ENCODE measurements around the gene ANO9. TPM values are rescaled to one million over a fixed set of nuclear protein-coding genes. Genes with fewer than 3 reads are reported as not detected.

Gene ANO9
- total and polyA plus RNA-seq, 4 experiments from 2014 or later = 9.4 to 123 (median 67.8) TPM

GRCh38 chr11:488579-488978 is 46.8 kb upstream of the ANO9 start:
- H3K9me3 Mint-ChIP-seq = no peaks in the 10 kb centered on the region
- POLR2A ChIA-PET (ENCODE audit: partially characterized antibody) = interaction anchor here (1.0 kb wide), 1 partner anchor 18 kb away, joined by 3 read pairs; no protein-coding TSS in a partner anchor
- intact Hi-C loops (cut with micrococcal nuclease) = no loop called here
- no peak overlapping the region for H3K4me3 ChIP-seq (ENCODE audit: low read length in 2 of 2)
- H3K36me3 ChIP-seq (ENCODE audit: insufficient read depth, low read length) = no peaks in the 10 kb centered on the region
- peaks cover 0 to 6% of the 10 kb centered on the region in 2 donors for H3K36me3 Mint-ChIP-seq
- no peaks in the 10 kb centered on the region for H3K27me3 ChIP-seq (ENCODE audit: insufficient read depth, low read length)
- no peaks in the 10 kb centered on the region for H3K27me3 Mint-ChIP-seq
- CTCF ChIA-PET (ENCODE audit: partially characterized antibody) = interaction anchor here (0.7 kb wide), 1 partner anchor 30 kb away, joined by 3 read pairs; no protein-coding TSS in a partner anchor
- no peaks in the 10 kb centered on the region for H3K4me1 Mint-ChIP-seq
- no peaks in the 10 kb centered on the region for H3K4me1 ChIP-seq (ENCODE audit: insufficient read depth, low read length)
- no peak overlapping the region for H3K27ac ChIP-seq (ENCODE audit: low read depth, low read length)
- DNase-seq = no peak
- no peak overlapping the region for H3K4me3 Mint-ChIP-seq
- H3K9me3 ChIP-seq (ENCODE audit: control insufficient read depth in 1 of 2, low read length in 2 of 2) = no peaks in the 10 kb centered on the region
- no peak overlapping the region for H3K27ac Mint-ChIP-seq

- Mint-ChIP-seq H3K36me3 (peaks cover 0 to 6% of the 10 kb centered on the region in 2 donors), H3K27ac (no peak overlapping the region), H3K9me3 (no peaks in the 10 kb centered on the region), H3K27me3 (no peaks in the 10 kb centered on the region), H3K4me3 (no peak overlapping the region), H3K4me1 (no peaks in the 10 kb centered on the region)
- CTCF ChIA-PET (ENCODE audit: partially characterized antibody) = no interaction called here
- H3K27me3 ChIP-seq (ENCODE audit: insufficient read depth, low read length) = no peaks in the 10 kb centered on the region
- H3K27ac ChIP-seq (ENCODE audit: low read depth, low read length) = no peak overlapping the region
- intact Hi-C loops (cut with micrococcal nuclease) = no loop called here
- POLR2A ChIA-PET (ENCODE audit: partially characterized antibody) = no interaction called here
- H3K9me3 ChIP-seq (ENCODE audit: control insufficient read depth in 1 of 2, low read length in 2 of 2) = no peaks in the 10 kb centered on the region
- no peak for DNase-seq
- no peak overlapping the region for H3K4me3 ChIP-seq (ENCODE audit: low read length in 2 of 2)
- H3K4me1 ChIP-seq (ENCODE audit: insufficient read depth, low read length) = no peaks in the 10 kb centered on the region
- H3K36me3 ChIP-seq (ENCODE audit: insufficient read depth, low read length) = no peaks in the 10 kb centered on the region
Observed at GRCh38 chr11:488062-488461, 46.3 kb upstream of the ANO9 start.

GRCh38 chr11:487571-488021 is 45.8 kb upstream of the ANO9 start:
- no peaks in the 10 kb centered on the region for H3K4me1 Mint-ChIP-seq
- POLR2A ChIA-PET (ENCODE audit: partially characterized antibody) = no interaction called here
- peaks cover 0 to 6% of the 10 kb centered on the region in 2 donors for H3K36me3 Mint-ChIP-seq
- Histone ChIP-seq H3K27me3 (ENCODE audit: insufficient read depth, low read length) (no peaks in the 10 kb centered on the region), H3K4me3 (ENCODE audit: low read length in 2 of 2) (no peak overlapping the region), H3K9me3 (ENCODE audit: control insufficient read depth in 1 of 2, low read length in 2 of 2) (no peaks in the 10 kb centered on the region), H3K27ac (ENCODE audit: low read depth, low read length) (no peak overlapping the region), H3K4me1 (ENCODE audit: insufficient read depth, low read length) (no peaks in the 10 kb centered on the region), H3K36me3 (ENCODE audit: insufficient read depth, low read length) (no peaks in the 10 kb centered on the region)
- H3K9me3 Mint-ChIP-seq = no peaks in the 10 kb centered on the region
- no peaks in the 10 kb centered on the region for H3K27me3 Mint-ChIP-seq
- CTCF ChIA-PET (ENCODE audit: partially characterized antibody) = no interaction called here
- no peak overlapping the region for H3K27ac Mint-ChIP-seq
- intact Hi-C loops (cut with micrococcal nuclease) = no loop called here
- no peak for DNase-seq
- no peak overlapping the region for H3K4me3 Mint-ChIP-seq

- Mint-ChIP-seq H3K36me3 (peaks cover 0 to 2% of the 10 kb centered on the region in 2 donors), H3K4me3 (no peak overlapping the region), H3K9me3 (no peaks in the 10 kb centered on the region), H3K4me1 (no peaks in the 10 kb centered on the region), H3K27me3 (no peaks in the 10 kb centered on the region), H3K27ac (no peak overlapping the region)
- CTCF ChIA-PET (ENCODE audit: partially characterized antibody) = no interaction called here
- Histone ChIP-seq H3K4me1 (ENCODE audit: insufficient read depth, low read length) (no peaks in the 10 kb centered on the region), H3K9me3 (ENCODE audit: control insufficient read depth in 1 of 2, low read length in 2 of 2) (no peaks in the 10 kb centered on the region), H3K4me3 (ENCODE audit: low read length in 2 of 2) (no peak overlapping the region), H3K27ac (ENCODE audit: low read depth, low read length) (no peak overlapping the region), H3K27me3 (ENCODE audit: insufficient read depth, low read length) (no peaks in the 10 kb centered on the region), H3K36me3 (ENCODE audit: insufficient read depth, low read length) (no peaks in the 10 kb centered on the region)
- POLR2A ChIA-PET (ENCODE audit: partially characterized antibody) = no interaction called here
- intact Hi-C loops (cut with micrococcal nuclease) = no loop called here
- no peak for DNase-seq
Observed at GRCh38 chr11:486189-486588, 44.4 kb upstream of the ANO9 start.

GRCh38 chr11:484616-485015 is 42.8 kb upstream of the ANO9 start:
- H3K27me3 ChIP-seq (ENCODE audit: insufficient read depth, low read length) = no peaks in the 10 kb centered on the region
- no peak for DNase-seq
- Mint-ChIP-seq H3K27me3 (no peaks in the 10 kb centered on the region), H3K4me3 (no peak overlapping the region), H3K36me3 (no peaks in the 10 kb centered on the region), H3K9me3 (no peaks in the 10 kb centered on the region), H3K4me1 (no peaks in the 10 kb centered on the region), H3K27ac (no peak overlapping the region)
- H3K4me1 ChIP-seq (ENCODE audit: insufficient read depth, low read length) = no peaks in the 10 kb centered on the region
- intact Hi-C loops (cut with micrococcal nuclease) = no loop called here
- no peak overlapping the region for H3K4me3 ChIP-seq (ENCODE audit: low read length in 2 of 2)
- ChIA-PET POLR2A (ENCODE audit: partially characterized antibody) (no interaction called here), CTCF (ENCODE audit: partially characterized antibody) (no interaction called here)
- no peak overlapping the region for H3K27ac ChIP-seq (ENCODE audit: low read depth, low read length)
- H3K36me3 ChIP-seq (ENCODE audit: insufficient read depth, low read length) = no peaks in the 10 kb centered on the region
- no peaks in the 10 kb centered on the region for H3K9me3 ChIP-seq (ENCODE audit: control insufficient read depth in 1 of 2, low read length in 2 of 2)

GRCh38 chr11:479311-479710 is 37.5 kb upstream of the ANO9 start:
- Histone ChIP-seq H3K36me3 (ENCODE audit: insufficient read depth, low read length) (no peaks in the 10 kb centered on the region), H3K27me3 (ENCODE audit: insufficient read depth, low read length) (no peaks in the 10 kb centered on the region), H3K9me3 (ENCODE audit: control insufficient read depth in 1 of 2, low read length in 2 of 2) (no peaks in the 10 kb centered on the region), H3K4me3 (ENCODE audit: low read length in 2 of 2) (no peak overlapping the region), H3K4me1 (ENCODE audit: insufficient read depth, low read length) (no peaks in the 10 kb centered on the region), H3K27ac (ENCODE audit: low read depth, low read length) (no peak overlapping the region)
- ChIA-PET CTCF (ENCODE audit: partially characterized antibody) (interaction anchor here (1.6 kb wide), 1 partner anchor 29 kb away, joined by 3 read pairs; no protein-coding TSS in a partner anchor), POLR2A (ENCODE audit: partially characterized antibody) (no interaction called here)
- H3K4me1 Mint-ChIP-seq = no peaks in the 10 kb centered on the region
- H3K27ac Mint-ChIP-seq = no peak overlapping the region
- DNase-seq = no peak
- no peaks in the 10 kb centered on the region for H3K27me3 Mint-ChIP-seq
- H3K9me3 Mint-ChIP-seq = no peaks in the 10 kb centered on the region
- intact Hi-C loops (cut with micrococcal nuclease) = no loop called here
- no peak overlapping the region for H3K4me3 Mint-ChIP-seq
- H3K36me3 Mint-ChIP-seq = no peaks in the 10 kb centered on the region

GRCh38 chr11:477052-477715 is 35.4 kb upstream of the ANO9 start:
- Histone ChIP-seq H3K27me3 (ENCODE audit: insufficient read depth, low read length) (no peaks in the 10 kb centered on the region), H3K4me1 (ENCODE audit: insufficient read depth, low read length) (no peaks in the 10 kb centered on the region), H3K27ac (ENCODE audit: low read depth, low read length) (no peak overlapping the region), H3K9me3 (ENCODE audit: control insufficient read depth in 1 of 2, low read length in 2 of 2) (no peaks in the 10 kb centered on the region), H3K4me3 (ENCODE audit: low read length in 2 of 2) (no peak overlapping the region), H3K36me3 (ENCODE audit: insufficient read depth, low read length) (no peaks in the 10 kb centered on the region)
- CTCF ChIA-PET (ENCODE audit: partially characterized antibody) = no interaction called here
- no peak overlapping the region for H3K4me3 Mint-ChIP-seq
- H3K36me3 Mint-ChIP-seq = no peaks in the 10 kb centered on the region
- intact Hi-C loops (cut with micrococcal nuclease) = no loop called here
- no peak for DNase-seq
- no peaks in the 10 kb centered on the region for H3K9me3 Mint-ChIP-seq
- no peaks in the 10 kb centered on the region for H3K27me3 Mint-ChIP-seq
- H3K27ac Mint-ChIP-seq = no peak overlapping the region
- no peaks in the 10 kb centered on the region for H3K4me1 Mint-ChIP-seq
- POLR2A ChIA-PET (ENCODE audit: partially characterized antibody) = no interaction called here

GRCh38 chr11:476416-476815 is 34.6 kb upstream of the ANO9 start:
- no peak for DNase-seq
- no peaks in the 10 kb centered on the region for H3K36me3 Mint-ChIP-seq
- POLR2A ChIA-PET (ENCODE audit: partially characterized antibody) = no interaction called here
- H3K27me3 ChIP-seq (ENCODE audit: insufficient read depth, low read length) = no peaks in the 10 kb centered on the region
- no peak overlapping the region for H3K27ac ChIP-seq (ENCODE audit: low read depth, low read length)
- H3K9me3 Mint-ChIP-seq = no peaks in the 10 kb centered on the region
- no peak overlapping the region for H3K4me3 Mint-ChIP-seq
- H3K36me3 ChIP-seq (ENCODE audit: insufficient read depth, low read length) = no peaks in the 10 kb centered on the region
- CTCF ChIA-PET (ENCODE audit: partially characterized antibody) = no interaction called here
- no peaks in the 10 kb centered on the region for H3K27me3 Mint-ChIP-seq
- H3K4me1 ChIP-seq (ENCODE audit: insufficient read depth, low read length) = no peaks in the 10 kb centered on the region
- intact Hi-C loops (cut with micrococcal nuclease) = no loop called here
- no peak overlapping the region for H3K27ac Mint-ChIP-seq
- no peaks in the 10 kb centered on the region for H3K9me3 ChIP-seq (ENCODE audit: control insufficient read depth in 1 of 2, low read length in 2 of 2)
- H3K4me1 Mint-ChIP-seq = no peaks in the 10 kb centered on the region
- no peak overlapping the region for H3K4me3 ChIP-seq (ENCODE audit: low read length in 2 of 2)
